Measurements from ENCODE around the gene NMRK1.
A peak's percentile ranks its signal among the peaks of the same experiment; 100 is the strongest.

The NMRK1 gene

GRCh38 chr9:75054368-75055001, 33.5 kb downstream of the NMRK1 start:
- DNase-seq (ENCODE audit: low read depth), result no peak

GRCh38 chr9:75053869-75054268, 34.1 kb downstream of the NMRK1 start:
- no peak for DNase-seq (ENCODE audit: low read depth)

- no peak for DNase-seq (ENCODE audit: low read depth)
These were observed 36.7 kb downstream of the NMRK1 start for GRCh38 chr9:75051285-75051684.

GRCh38 chr9:75047506-75047905, 40.4 kb downstream of the NMRK1 start:
- DNase-seq (ENCODE audit: low read depth), result no peak

- DNase-seq (ENCODE audit: low read depth), result no peak
These were observed 41.1 kb downstream of the NMRK1 start for GRCh38 chr9:75046725-75047345.

- DNase-seq (ENCODE audit: low read depth), result no peak
These were observed 46.9 kb downstream of the NMRK1 start for GRCh38 chr9:75041041-75041440.

GRCh38 chr9:75039801-75040200, 48.2 kb downstream of the NMRK1 start:
- no peak for DNase-seq (ENCODE audit: low read depth)

GRCh38 chr9:75039009-75039408, 48.9 kb downstream of the NMRK1 start:
- DNase-seq (ENCODE audit: low read depth), result no peak

GRCh38 chr9:75036793-75037192, 51.2 kb downstream of the NMRK1 start:
- no peak for DNase-seq (ENCODE audit: low read depth)

- no peak for DNase-seq (ENCODE audit: low read depth)
These were observed 54.0 kb downstream of the NMRK1 start for GRCh38 chr9:75033791-75034473.

- peak; percentile 30 for DNase-seq (ENCODE audit: low read depth)
These were observed 60.5 kb downstream of the NMRK1 start for GRCh38 chr9:75027187-75028107.

GRCh38 chr9:75023846-75024245, 64.1 kb downstream of the NMRK1 start:
- no peak for DNase-seq (ENCODE audit: low read depth)

GRCh38 chr9:75019654-75020053, 68.3 kb downstream of the NMRK1 start:
- DNase-seq (ENCODE audit: low read depth), result no peak

- DNase-seq (ENCODE audit: low read depth), result no peak
These were observed 68.9 kb downstream of the NMRK1 start for GRCh38 chr9:75019022-75019421.

- DNase-seq (ENCODE audit: low read depth), result no peak
These were observed 70.6 kb downstream of the NMRK1 start for GRCh38 chr9:75017378-75017777.

GRCh38 chr9:75013735-75014134, 74.2 kb downstream of the NMRK1 start:
- no peak for DNase-seq (ENCODE audit: low read depth)
